ENCODE data around the gene LPP. TPM values are rescaled to one million over a fixed set of nuclear protein-coding genes. Genes with fewer than 3 reads are reported as not detected.

Gene LPP
- total RNA-seq, 1 experiment from 2014 or later = 17.4 TPM

GRCh38 chr3:188900421-188900951 is 746.5 kb downstream of the LPP start:
- peak; percentile 99 for DNase-seq (ENCODE audit: low read depth)

GRCh38 chr3:188901126-188901525 is 747.2 kb downstream of the LPP start:
- peak; percentile 76 for DNase-seq (ENCODE audit: low read depth)

GRCh38 chr3:188901671-188902287 is 747.8 kb downstream of the LPP start:
- DNase-seq (ENCODE audit: low read depth) = peak; percentile 66

GRCh38 chr3:188904670-188905069 is 750.7 kb downstream of the LPP start:
- peak; percentile 62 for DNase-seq (ENCODE audit: low read depth)

- no peak for DNase-seq (ENCODE audit: low read depth)
Measured at GRCh38 chr3:188905547-188905946, 751.6 kb downstream of the LPP start.

- DNase-seq (ENCODE audit: low read depth) = no peak
Measured at GRCh38 chr3:188906236-188906635, 752.3 kb downstream of the LPP start.

GRCh38 chr3:188908002-188908850 is 754.3 kb downstream of the LPP start:
- DNase-seq (ENCODE audit: low read depth) = no peak

- DNase-seq (ENCODE audit: low read depth) = no peak
Measured at GRCh38 chr3:188911026-188911850, 757.3 kb downstream of the LPP start.

GRCh38 chr3:188913084-188913483 is 759.1 kb downstream of the LPP start:
- no peak for DNase-seq (ENCODE audit: low read depth)

- DNase-seq (ENCODE audit: low read depth) = peak; percentile 74
Measured at GRCh38 chr3:188914552-188914951, 760.6 kb downstream of the LPP start.

- DNase-seq (ENCODE audit: low read depth) = no peak
Measured at GRCh38 chr3:188915127-188915526, 761.2 kb downstream of the LPP start.

- peak; percentile 54 for DNase-seq (ENCODE audit: low read depth)
Measured at GRCh38 chr3:188916934-188917401, 763.0 kb downstream of the LPP start.

- DNase-seq (ENCODE audit: low read depth) = no peak
Measured at GRCh38 chr3:188918093-188918492, 764.1 kb downstream of the LPP start.

- DNase-seq (ENCODE audit: low read depth) = no peak
Measured at GRCh38 chr3:188923671-188924070, 769.7 kb downstream of the LPP start.

GRCh38 chr3:188925376-188925775 is 771.4 kb downstream of the LPP start:
- no peak for DNase-seq (ENCODE audit: low read depth)

GRCh38 chr3:188926111-188926510 is 772.2 kb downstream of the LPP start:
- DNase-seq (ENCODE audit: low read depth) = no peak

GRCh38 chr3:188926741-188927511 is 773.0 kb downstream of the LPP start:
- no peak for DNase-seq (ENCODE audit: low read depth)

GRCh38 chr3:188927971-188928370 is 774.0 kb downstream of the LPP start:
- DNase-seq (ENCODE audit: low read depth) = no peak

GRCh38 chr3:188929137-188929536 is 775.2 kb downstream of the LPP start:
- no peak for DNase-seq (ENCODE audit: low read depth)

GRCh38 chr3:188931036-188931435 is 777.1 kb downstream of the LPP start:
- DNase-seq (ENCODE audit: low read depth) = no peak

- no peak for DNase-seq (ENCODE audit: low read depth)
Measured at GRCh38 chr3:188931531-188931930, 777.6 kb downstream of the LPP start.
